Fibroblast of lung (primary cell): ENCODE results near the gene TLX2. TPM values are rescaled to one million over a fixed set of nuclear protein-coding genes. Genes with fewer than 3 reads are reported as not detected.

Experiments used
- DNase-seq, 2 donors: peaks; one replicate each; pipeline versions ENCODE4 v3.0.0 to v3.0.0-alpha.2; 2010; ENCODE audit warnings: low read depth in 2 of 2
- H2AFZ ChIP-seq: 2 replicates; pipeline ENCODE4 v1.5.1; 2012; ENCODE audit warnings: low read length, control low read depth, inconsistent platforms
- H3K27ac ChIP-seq: 2 replicates; pipeline ENCODE4 v1.5.1; 2011; ENCODE audit warnings: low read length, control low read depth; ENCODE audit not compliant: insufficient read depth
- H3K27me3 ChIP-seq: 2 replicates; pipeline ENCODE4 v1.5.1; 2011; ENCODE audit warnings: mild to moderate bottlenecking, low read length; ENCODE audit not compliant: control insufficient read depth, insufficient read depth
- H3K36me3 ChIP-seq: 2 replicates; pipeline ENCODE4 v1.5.1; 2011; ENCODE audit warnings: low read length; ENCODE audit not compliant: control insufficient read depth, insufficient read depth
- H3K4me1 ChIP-seq: 2 replicates; pipeline ENCODE4 v1.5.1; 2011; ENCODE audit warnings: low read length; ENCODE audit not compliant: control insufficient read depth, insufficient read depth; ENCODE audit errors: extremely low read depth
- H3K4me2 ChIP-seq: 2 replicates; pipeline ENCODE4 v1.5.1; 2011; ENCODE audit warnings: low read length, control low read depth; ENCODE audit not compliant: insufficient read depth; ENCODE audit errors: extremely low read depth
- H3K4me3 ChIP-seq, 4 experiments: fragments of 200-600 bp in 1 of 4; sonication (generic) in 1 of 4; replicated peaks in 1 of 4; 2 replicates each; pipeline ENCODE4 v1.5.1; 2011 to 2016; ENCODE audit warnings: low read length in 4 of 4, low read depth in 3 of 4, mild to moderate bottlenecking in 3 of 4, control low read depth in 2 of 4, inconsistent platforms in 1 of 4, mixed read lengths in 1 of 4; ENCODE audit not compliant: insufficient read depth in 1 of 4; ENCODE audit errors: control extremely low read depth in 1 of 4
- H3K79me2 ChIP-seq: 2 replicates; pipeline ENCODE4 v1.5.1; 2012; ENCODE audit warnings: mild to moderate bottlenecking, low read length, inconsistent platforms; ENCODE audit not compliant: control insufficient read depth, insufficient read depth
- H3K9ac ChIP-seq: 2 replicates; pipeline ENCODE4 v1.5.1; 2011; ENCODE audit warnings: mild to moderate bottlenecking, low read length, control low read depth; ENCODE audit not compliant: insufficient read depth
- H3K9me3 ChIP-seq: 2 replicates; pipeline ENCODE4 v1.5.1; 2012; ENCODE audit warnings: low read depth, low read length; ENCODE audit not compliant: control insufficient read depth, insufficient read depth
- H4K20me1 ChIP-seq: 2 replicates; pipeline ENCODE4 v1.5.1; 2011; ENCODE audit warnings: low read length; ENCODE audit not compliant: control insufficient read depth, insufficient read depth; ENCODE audit errors: extremely low read depth
- EZH2 ChIP-seq: IDR thresholded peaks from 2 replicates; pipeline ENCODE4 v1.5.1; 2012; ENCODE audit warnings: low read length, control low read depth, mild to moderate bottlenecking; ENCODE audit errors: missing control alignments
- polyA plus RNA-seq, 2 donors: library from polyadenylated mRNA; depleted of rRNA in 1 of 2; stranded (reverse) in 1 of 2; unstranded in 1 of 2; fragments of >200 nt; gene quantifications; 2 replicates each; pipeline ENCODE4 v1.2.1, GENCODE V29; 2011 to 2012; ENCODE audit warnings: missing spikeins in 1 of 2
- total RNA-seq: library from RNA; depleted of rRNA; stranded (reverse); fragments of >200 nt; gene quantifications from 2 replicates; pipeline ENCODE4 v1.2.1, GENCODE V29; 2014
- TF ChIP-seq, protein P1 (sequence below), 2 donors: IDR thresholded peaks in 1 of 2; conservative IDR thresholded peaks in 1 of 2; 1 replicate in 1 of 2; 2 replicates in 1 of 2; pipeline ENCODE4 v1.5.1; 2011 to 2012; ENCODE audit warnings: low read length in 2 of 2, control low read depth in 1 of 2, inconsistent platforms in 1 of 2, low read depth in 1 of 2, mild to moderate bottlenecking in 1 of 2

TLX2 gene
- total and polyA plus RNA-seq, 2 donors (not counting 1 experiment from before 2014, with no cell fraction given), result under 0.01 TPM; not detected in 1

DNA sequence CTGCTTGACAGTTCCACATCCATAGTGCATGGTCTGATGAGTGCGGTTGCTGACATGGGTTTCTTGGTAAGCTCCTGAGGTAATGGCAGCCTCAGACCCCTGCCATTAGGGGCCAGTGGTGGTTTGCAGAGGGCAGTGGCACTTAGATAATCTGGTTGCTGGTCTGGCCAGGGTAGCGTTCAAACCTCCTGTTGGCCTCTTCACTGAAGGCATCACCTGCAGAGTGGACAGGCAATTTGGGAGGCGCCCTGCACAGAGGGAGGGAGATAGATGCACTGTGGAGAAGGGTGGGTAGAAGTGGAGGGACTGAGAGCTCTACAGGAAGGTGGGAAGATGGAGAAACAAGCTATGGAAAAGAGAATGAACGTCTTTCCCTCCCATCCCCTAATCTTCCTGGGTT, 19.2 kb downstream of the TLX2 start:
- H3K4me1 ChIP-seq, result peaks cover 7% of the 10 kb centered on the region
- no peak for TF ChIP-seq EZH2
- TF ChIP-seq, protein P1, sequence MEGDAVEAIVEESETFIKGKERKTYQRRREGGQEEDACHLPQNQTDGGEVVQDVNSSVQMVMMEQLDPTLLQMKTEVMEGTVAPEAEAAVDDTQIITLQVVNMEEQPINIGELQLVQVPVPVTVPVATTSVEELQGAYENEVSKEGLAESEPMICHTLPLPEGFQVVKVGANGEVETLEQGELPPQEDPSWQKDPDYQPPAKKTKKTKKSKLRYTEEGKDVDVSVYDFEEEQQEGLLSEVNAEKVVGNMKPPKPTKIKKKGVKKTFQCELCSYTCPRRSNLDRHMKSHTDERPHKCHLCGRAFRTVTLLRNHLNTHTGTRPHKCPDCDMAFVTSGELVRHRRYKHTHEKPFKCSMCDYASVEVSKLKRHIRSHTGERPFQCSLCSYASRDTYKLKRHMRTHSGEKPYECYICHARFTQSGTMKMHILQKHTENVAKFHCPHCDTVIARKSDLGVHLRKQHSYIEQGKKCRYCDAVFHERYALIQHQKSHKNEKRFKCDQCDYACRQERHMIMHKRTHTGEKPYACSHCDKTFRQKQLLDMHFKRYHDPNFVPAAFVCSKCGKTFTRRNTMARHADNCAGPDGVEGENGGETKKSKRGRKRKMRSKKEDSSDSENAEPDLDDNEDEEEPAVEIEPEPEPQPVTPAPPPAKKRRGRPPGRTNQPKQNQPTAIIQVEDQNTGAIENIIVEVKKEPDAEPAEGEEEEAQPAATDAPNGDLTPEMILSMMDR (conservative IDR thresholded peaks at IDR 0.05 in 1 of 2, IDR thresholded peaks at IDR 0.05 in 1 of 2; ENCODE audit: low read depth in 1 of 2, low read length in 2 of 2), result no peak

DNA sequence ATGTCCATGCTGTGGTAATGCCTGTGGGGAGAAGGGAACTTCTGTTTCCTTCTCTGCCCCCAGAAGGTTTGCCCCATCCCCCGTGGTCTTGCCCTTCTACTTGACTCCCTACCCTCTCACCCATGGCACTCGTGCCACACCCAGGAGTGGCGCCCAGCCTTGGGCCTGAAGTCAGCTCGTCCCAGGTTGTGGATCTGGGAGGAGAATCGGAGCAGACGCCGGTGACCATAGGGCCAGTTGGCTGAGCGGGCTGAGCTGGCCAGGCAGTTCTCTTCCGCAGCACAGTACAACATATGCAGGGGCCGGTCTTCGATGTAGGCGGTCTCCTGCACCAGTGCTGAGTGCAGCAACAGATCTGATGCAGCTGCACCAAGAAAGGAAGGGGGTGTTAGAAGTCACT, 20.2 kb downstream of the TLX2 start:
- peaks cover 7% of the 10 kb centered on the region for H3K4me1 ChIP-seq
- no peak overlapping the region for H2AFZ ChIP-seq
- H3K79me2 ChIP-seq, result peaks cover 2% of the 10 kb centered on the region
- no peaks in the 10 kb centered on the region for H3K9me3 ChIP-seq
- no peak overlapping the region for H3K4me2 ChIP-seq
- TF ChIP-seq, protein P1 (conservative IDR thresholded peaks at IDR 0.05 in 1 of 2, IDR thresholded peaks at IDR 0.05 in 1 of 2; ENCODE audit: low read depth in 1 of 2, low read length in 2 of 2), result no peak
- TF ChIP-seq EZH2, result no peak
- H3K27me3 ChIP-seq, result peaks cover 2% of the 10 kb centered on the region
- no peak overlapping the region for H3K4me3 ChIP-seq
- H3K27ac ChIP-seq, result no peak overlapping the region
- no peak overlapping the region for H3K9ac ChIP-seq
- DNase-seq, result no peak
- H3K36me3 ChIP-seq, result peaks cover 5% of the 10 kb centered on the region
- H4K20me1 ChIP-seq, result no peaks in the 10 kb centered on the region

More for the DNA sequence above, 19.2 kb downstream of the TLX2 start:
- Histone ChIP-seq H3K9me3 (no peaks in the 10 kb centered on the region), H3K27me3 (peaks cover 2% of the 10 kb centered on the region), H2AFZ (no peak overlapping the region), H3K27ac (no peak overlapping the region), H3K36me3 (peaks cover 5% of the 10 kb centered on the region), H4K20me1 (no peaks in the 10 kb centered on the region), H3K4me3 (no peak overlapping the region), H3K79me2 (peaks cover 12% of the 10 kb centered on the region), H3K4me2 (no peak overlapping the region), H3K9ac (no peak overlapping the region)
- no peak for DNase-seq

DNA sequence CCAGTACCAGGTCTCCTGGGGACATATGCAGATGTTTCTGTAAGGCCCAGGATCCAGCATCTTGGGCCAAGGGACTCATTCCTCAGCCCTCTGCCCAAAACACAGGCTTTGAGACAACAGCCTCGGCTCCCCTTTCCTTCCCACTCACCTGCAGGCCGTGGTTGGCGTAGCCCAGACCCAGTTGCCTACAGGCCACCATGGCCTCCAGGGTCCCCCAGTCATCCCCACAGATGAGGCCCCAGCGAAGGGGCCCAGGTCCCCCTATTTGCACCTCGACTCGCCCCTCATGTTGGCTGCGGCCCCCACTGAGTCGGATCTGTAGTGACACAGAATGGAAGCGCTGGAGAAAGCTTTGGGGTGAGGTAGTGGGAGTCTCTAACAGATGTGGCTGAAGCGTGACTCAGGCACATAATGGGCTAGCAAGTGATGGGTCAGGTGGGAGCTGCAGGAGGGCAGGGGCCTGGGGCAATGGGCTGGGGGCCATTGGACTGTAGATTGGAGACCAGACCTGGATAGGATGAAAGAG, 21.3 kb downstream of the TLX2 start:
- Histone ChIP-seq H3K79me2 (peaks cover 1% of the 10 kb centered on the region), H4K20me1 (no peaks in the 10 kb centered on the region), H3K4me1 (peaks cover 7% of the 10 kb centered on the region), H2AFZ (no peak overlapping the region), H3K4me2 (no peak overlapping the region), H3K9me3 (no peaks in the 10 kb centered on the region), H3K36me3 (peaks cover 5% of the 10 kb centered on the region), H3K4me3 (no peak overlapping the region), H3K27me3 (peaks cover 2% of the 10 kb centered on the region), H3K9ac (no peak overlapping the region), H3K27ac (no peak overlapping the region)
- no peak for DNase-seq
- no peak for TF ChIP-seq EZH2
- TF ChIP-seq, protein P1 (conservative IDR thresholded peaks at IDR 0.05 in 1 of 2, IDR thresholded peaks at IDR 0.05 in 1 of 2; ENCODE audit: low read depth in 1 of 2, low read length in 2 of 2), result no peak
